ENCODE measurements around the gene PAK6.

DNA sequence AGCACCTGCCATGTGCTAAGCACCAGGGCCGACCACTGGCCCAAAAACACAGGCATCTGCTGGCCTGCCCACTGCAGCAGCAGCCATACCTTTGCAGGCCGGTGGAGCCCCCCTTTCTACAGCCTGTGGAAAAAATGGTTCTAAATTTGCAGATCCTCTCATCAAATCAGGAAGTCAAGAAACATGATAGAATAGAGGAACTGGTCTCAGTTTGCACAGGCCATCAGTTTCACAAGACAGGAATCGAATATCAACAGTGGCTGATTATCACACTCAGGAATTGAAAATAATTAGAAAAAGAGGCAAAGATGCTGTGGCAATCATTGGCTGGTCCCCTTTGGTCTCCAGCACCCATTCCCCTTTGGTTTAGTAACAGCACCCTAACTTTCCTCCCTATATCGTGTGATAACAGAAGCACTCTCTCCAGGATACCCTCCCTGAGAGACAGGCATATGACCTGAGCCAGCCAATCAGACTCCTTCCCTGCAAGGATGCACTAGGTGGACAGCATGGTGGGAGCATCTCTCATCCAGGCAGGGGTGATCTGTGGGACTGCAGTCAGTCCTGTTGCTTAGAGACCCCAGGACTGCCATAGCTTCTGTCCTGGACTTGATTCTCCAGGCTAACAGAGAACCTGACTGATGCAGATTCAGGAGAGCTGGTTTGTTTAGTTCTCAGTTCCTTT lies 3.5 kb upstream of the PAK6 start:
- no peak for TF ChIP-seq CTCF (conservative IDR thresholded peaks at IDR 0.05; ENCODE audit: low read depth, low read length)
- no peak for TF ChIP-seq EZH2 (IDR thresholded peaks at IDR 0.05; ENCODE audit: borderline replicate concordance, low read depth, low read length, poor library complexity, severe bottlenecking)
